ENCODE measurements around the gene TMEM271.
"Not testable (repeated sequence)": the region's sequence is repeated elsewhere in the genome, so short reads cannot be mapped to it uniquely, and the experiment has no call there.

Gene TMEM271

DNA sequence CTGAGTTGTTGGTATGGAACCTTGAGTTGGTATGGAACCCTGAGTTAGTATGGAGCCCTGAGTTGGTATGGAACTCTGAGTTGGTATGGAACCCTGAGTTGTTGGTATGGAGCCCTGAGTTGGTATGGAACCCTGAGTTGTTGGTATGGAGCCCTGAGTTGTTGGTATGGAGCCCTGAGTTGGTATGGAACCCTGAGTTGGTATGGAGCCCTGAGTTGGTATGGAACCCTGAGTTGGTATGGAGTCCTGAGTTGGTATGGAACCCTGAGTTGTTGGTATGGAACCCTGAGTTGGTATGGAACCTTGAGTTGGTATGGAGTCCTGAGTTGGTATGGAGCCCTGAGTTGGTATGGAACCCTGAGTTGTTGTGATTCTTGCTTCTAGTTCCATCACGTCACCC is 10.5 kb downstream of the TMEM271 start:
- not testable (repeated sequence) for DNase-seq (ENCODE audit: low read depth in 2 of 2)

DNA sequence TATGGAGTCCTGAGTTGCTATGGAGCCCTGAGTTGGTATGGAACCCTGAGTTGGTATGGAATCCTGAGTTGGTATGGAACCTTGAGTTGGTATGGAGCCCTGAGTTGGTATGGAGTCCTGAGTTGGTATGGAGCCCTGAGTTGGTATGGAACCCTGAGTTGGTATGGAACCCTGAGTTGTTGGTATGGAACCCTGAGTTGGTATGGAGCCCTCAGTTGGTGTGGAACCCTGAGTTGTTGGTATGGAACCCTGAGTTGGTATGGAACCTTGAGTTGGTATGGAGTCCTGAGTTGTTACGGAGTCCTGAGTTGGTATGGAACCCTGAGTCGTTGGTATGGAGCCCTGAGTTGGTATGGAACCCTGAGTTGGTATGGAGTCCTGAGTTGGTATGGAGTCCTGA is 13.6 kb downstream of the TMEM271 start:
- not testable (repeated sequence) for DNase-seq (ENCODE audit: low read depth in 2 of 2)

DNA sequence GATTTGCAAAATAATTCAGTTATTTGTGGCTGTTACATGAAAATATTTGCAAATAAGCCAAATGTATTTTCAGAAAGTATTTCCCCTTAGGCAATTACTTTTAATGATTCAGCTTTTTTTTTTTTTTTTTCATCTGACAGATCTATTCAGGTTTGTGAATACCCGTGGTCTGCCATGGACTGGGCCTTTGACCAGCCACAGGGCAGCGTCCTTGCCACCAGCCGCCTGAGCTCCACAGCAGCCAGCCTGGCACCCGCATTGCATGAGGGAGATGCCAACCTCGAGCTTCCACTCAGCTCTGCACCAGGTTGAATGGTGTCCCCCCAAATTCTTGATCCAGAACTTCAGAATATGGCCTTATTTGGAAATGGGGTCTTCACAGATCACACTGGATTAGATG is 14.7 kb downstream of the TMEM271 start:
- DNase-seq (ENCODE audit: low read depth in 2 of 2), result no peak

DNA sequence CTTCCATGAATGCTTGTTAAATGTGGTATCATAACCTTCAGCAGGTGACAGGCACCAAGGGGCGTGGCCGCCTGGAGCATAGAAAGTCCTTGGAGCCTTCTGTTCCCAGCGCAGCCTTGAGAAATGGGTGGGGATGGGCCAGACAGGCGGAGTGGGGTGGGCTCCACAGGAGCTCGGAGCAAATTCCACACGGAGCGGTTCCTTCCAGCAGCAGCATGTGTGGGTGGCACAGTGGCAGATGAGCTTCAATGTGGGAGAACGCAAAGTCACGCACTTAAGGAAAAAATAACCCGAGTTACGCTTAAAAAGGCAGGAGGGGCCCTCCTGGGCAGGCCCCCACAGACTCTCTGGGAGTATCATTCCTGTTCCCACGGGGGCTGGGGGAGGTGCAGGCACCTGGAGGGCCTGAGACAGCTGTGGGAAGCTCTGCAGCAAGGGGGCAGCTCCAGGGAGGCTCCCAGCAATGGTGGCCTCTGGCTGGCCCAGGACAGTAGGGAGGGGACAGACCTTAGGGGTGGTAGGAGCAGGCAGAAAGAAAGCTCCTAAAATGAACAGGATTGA is 15.3 kb downstream of the TMEM271 start:
- DNase-seq (ENCODE audit: low read depth in 2 of 2), result no peak

DNA sequence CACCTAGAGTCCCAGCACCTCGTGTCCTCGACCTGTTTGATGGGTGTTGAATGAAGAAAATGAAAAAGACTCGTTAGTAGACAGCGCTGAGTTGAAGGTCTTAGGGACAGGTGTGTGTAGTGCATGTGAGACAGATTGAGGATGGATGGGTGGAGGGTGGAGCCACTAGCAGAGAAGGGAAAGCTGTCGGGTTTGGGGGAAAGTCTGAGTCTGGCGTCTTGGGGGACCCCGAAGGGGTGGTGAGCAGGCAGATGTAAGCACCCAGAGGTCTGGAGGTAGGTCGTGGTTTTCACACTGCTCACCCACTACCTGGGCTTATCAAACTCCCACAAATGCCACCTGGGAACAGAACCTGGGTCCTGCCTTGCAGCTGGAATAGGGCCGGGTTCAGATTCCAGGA is 16.0 kb downstream of the TMEM271 start:
- no peak for DNase-seq (ENCODE audit: low read depth in 2 of 2)

DNA sequence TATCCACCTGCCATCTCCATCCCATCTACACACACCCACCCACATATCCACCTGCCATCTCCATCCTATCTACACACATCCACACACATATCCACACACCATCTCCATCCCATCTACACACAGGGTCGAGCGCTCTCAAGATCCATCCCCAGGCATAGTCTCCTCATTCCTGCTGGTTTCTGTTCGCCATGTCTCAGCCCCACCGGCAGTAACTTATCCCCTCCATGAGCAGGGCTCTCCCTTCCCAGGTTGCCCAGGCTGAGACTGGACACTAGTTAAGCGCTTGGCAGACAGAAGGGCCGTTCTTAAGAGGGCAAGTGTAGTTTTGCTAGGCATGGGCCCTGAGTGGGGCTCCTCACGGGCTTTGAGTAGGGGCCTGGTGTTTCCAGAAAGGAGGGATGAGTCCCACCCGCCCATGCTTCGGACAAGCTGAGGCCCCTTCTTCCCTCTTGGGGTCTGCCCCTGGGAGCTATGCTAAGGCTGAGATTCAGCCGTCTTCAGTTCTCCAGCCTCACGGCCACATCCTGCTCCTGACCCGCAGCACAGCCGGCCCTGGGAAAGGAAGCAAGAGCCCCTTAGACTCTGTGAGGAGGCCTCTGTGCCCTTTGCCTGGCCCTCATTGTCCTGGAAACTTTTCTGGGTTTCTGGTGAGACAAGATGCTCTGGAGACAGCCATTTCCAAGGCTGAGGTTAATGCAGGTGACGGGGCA is 20.4 kb downstream of the TMEM271 start:
- DNase-seq (ENCODE audit: low read depth in 2 of 2), result no peak

DNA sequence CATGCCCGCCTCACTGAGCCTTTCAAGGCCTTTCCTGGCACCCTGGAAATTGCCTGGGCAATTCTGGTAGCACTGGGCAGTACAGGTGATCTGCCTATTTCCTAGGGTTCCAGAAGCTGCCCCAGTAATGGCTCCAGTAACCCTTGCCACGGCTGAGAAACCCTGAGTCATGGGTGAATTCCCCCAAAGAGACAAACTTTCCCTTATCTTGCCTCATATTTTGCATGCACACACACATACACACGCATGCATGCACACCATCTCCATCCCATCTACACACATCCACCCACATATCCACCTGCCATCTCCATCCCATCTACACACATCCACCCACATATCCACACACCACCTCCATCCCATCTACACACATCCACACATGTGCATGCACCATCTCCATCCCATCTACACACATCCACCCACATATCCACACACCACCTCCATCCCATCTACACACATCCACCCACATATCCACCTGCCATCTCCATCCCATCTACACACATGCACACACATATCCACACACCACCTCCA is 21.2 kb downstream of the TMEM271 start:
- not testable (repeated sequence) for DNase-seq (ENCODE audit: low read depth in 2 of 2)

DNA sequence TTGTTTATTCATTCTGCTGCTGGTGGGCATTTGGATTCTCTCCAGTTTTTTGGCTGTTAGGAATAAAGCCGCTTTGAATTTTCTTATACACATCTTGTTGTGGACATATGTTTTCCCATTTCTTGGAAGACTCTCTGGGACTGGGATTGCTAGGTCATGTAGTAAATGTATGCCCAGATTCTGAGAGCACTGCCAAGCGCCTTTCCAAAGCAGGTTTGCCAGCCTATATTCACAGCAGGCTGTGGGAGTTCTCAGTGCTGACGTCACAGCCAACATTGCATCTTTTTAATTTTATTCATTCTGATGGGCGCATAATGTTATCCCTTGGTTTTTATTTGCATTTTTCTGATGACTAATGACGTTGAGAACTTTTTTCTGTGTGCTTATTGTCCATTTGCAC is 24.1 kb downstream of the TMEM271 start:
- no peak for DNase-seq (ENCODE audit: low read depth in 2 of 2)

DNA sequence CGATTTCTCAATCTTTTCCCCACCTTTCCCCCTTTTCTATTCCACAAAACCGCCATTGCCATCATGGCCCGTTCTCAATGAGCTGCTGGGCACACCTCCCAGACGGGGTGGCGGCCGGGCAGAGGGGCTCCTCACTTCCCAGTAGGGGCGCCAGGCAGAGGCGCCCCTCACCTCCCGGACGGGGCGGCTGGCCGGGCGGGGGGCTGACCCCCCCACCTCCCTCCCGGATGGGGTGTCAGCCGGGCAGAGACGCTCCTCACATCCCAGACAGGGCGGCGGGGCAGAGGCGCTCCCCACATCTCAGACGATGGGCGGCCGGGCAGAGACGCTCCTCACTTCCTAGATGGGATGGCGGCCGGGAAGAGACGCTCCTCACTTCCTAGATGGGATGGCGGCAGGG is 25.8 kb downstream of the TMEM271 start:
- DNase-seq (ENCODE audit: low read depth in 2 of 2), result not testable (repeated sequence)

DNA sequence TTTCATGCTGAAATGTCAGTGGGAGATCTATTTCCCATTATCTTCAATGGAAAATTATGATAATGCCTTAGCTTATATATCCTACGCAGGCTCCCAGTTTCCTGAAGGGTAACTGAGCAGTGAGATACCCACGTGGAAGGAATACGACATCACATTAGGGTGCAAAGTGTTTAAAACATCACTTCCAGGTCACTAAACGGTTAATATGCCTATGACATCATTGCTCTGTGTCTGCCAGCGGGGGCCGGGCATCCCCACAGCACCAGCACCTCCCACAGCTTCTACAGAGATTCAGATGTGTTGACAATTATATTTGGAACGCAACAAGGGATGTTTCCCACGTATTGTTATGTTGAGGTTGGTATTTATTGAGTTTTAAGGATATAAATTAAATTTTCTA is 27.1 kb downstream of the TMEM271 start:
- DNase-seq (ENCODE audit: low read depth in 2 of 2), result no peak

DNA sequence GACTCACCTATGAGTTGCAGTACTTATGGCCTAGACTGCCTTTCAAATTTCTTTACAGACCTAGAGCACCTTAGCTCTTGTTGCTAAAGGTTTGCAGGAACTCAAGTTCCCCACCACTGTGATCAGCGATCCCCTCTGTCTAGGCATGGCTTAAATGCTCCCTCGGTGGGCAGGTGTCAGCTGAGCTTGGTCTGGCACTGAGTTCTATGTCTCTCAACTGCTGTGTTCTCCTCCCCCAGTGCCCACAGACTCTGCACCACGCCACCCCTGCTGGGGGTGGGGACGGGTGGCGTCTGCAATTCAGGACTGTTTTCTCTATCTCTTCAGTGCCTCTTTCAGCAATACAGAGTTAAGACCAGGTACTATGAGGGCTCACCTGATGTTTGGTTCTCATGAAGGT is 30.5 kb downstream of the TMEM271 start:
- DNase-seq (ENCODE audit: low read depth in 2 of 2), result no peak

DNA sequence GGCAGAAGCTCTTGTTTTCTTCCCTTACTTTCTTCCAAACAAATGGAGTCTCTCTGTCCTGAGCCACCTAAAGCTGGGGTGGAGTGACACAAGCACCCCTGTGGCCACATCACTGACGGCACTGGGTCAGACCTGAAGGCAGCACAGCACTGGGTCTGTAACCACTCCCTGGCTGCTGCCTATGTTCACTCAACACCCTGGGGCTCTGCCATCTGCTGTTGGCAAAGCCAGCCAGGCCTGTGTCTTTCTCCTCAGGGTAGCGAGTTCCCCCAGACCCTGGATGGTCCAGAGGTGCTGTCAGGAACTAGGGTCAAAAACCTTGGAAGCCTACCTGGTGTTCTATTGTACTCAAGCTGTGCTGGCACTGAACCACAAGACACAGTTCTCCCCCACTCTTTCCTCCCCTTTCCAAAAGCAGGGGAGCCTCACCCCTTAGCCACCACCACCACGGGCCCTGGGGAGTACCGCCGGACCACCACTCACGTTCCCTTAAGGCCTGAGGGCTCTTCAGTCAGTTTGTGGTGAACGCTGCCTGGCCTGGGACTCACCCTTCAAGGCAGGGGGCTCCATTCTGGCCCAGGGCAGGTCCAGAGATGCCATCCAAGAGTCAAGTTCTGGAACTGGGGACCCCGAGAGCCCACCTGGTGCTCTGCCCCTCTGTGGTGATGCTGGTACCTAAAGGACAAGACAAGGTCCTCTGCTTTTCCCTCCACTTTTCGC is 31.5 kb downstream of the TMEM271 start:
- DNase-seq (ENCODE audit: low read depth in 2 of 2), result no peak

DNA sequence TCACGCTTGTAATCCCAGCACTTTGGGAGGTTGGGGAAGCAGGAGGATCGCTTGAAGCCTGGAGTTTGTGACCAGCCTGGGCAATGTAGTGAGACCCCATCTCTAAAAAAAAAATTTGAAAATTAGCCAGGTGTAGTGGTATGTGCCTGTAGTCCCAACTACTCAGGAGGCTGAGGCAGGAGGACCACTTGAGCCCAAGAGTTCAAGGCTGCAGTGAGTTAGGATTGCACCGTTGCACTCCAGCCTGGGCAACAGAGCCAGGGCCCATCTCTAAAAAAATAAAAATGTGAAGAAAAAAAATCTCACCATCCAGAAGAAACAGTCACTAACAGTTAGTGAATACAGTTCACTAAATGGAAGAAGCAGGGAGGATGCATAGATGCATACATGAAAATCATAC is 34.8 kb downstream of the TMEM271 start:
- no peak for DNase-seq (ENCODE audit: low read depth in 2 of 2)

DNA sequence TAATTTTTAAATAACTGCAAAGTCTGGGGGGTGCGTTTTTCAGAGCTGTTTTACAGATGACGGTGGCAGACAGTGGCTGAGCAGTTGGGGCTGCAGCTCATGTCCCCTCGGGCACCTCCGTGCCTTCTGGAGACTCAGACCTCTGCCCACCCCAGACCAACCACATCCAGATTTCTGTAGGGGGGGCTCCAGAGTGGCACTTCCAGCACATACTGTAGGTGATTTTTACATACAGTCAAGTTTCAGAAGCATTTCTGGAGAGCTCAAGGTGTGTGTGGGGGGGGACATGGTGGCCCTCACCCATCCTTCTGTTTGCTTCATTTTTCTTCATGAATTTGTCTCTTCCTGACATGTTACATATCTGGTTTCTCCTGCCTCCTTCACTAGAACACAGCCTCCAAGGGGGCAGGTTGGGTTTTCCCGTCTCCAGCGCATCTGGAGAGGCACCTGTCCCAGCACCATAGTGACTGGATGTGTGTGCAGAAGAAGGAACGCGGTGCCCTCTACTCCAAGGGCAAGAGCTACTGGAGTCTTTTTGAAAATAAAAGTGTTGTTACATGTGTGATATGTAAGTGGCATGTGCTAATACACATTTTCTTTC is 37.5 kb downstream of the TMEM271 start:
- no peak for DNase-seq (ENCODE audit: low read depth in 2 of 2)

DNA sequence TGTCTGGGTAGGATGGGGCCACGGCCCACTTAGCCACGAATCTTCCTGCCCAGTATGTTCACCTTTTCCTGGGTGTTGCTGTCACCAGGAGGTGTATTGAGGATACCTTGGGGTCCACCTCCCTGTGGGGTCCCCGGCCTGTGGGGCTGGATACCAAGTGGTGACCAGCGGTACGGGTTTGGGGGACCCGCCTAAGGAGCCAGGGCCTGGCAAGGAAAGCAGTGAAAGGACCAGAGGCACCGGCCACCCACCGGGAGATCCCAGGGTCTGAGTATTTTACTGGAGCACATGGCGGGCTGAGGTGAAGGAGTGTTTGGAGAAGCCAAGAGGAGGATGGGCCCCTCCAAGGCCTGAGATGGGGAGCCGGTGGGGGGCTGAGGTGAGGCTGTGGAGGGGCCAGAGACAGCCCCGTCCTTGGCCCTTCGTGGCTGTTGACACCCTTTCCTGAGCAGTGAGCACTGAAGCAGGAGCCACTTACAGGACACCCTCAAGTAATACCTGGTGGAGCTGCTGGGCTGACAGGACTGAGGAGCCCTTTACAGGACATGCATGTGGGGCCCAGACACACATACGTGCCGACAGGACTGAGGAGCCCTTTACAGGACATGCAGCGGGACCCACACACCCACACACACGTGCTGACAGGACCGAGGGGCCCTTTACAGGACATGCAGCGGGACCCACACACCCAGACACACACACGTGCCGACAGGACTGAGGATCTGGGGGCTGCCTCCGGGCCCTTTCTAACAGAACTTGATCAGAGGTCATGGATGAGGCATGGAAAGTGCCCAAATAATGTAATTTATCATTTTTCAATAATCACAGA is 38.4 kb downstream of the TMEM271 start:
- no peak for DNase-seq (ENCODE audit: low read depth in 2 of 2)

DNA sequence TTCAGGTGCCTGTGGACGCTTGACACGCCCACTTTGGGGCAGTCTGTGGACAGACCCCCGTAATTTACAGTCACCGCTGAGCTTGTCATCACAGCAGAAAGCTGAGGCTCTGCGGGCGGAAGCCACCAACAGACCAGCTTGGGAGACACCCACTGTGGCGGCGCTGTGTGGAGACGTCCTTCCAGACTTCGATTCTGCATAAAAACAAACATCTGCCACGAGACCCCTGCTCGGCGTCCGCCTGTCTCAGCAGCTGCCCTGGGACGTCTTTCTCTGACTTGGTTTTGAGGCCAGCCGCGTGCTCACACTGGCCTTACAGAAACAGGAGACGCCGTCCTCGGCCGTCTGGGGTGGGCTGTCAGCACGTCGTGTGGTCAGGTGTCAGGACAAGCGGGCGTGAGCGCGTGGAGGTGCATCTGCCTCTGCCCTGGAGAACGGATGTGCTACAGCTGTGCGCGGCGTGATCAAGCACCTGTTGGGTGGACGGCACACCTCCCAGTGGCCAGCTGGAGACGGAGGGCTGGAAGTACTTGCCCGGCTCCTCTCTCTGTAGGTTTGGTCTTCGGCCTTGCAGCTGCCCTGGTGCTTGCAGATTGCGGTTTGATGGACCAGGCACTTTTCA is 39.6 kb downstream of the TMEM271 start:
- no peak for DNase-seq (ENCODE audit: low read depth in 2 of 2)

DNA sequence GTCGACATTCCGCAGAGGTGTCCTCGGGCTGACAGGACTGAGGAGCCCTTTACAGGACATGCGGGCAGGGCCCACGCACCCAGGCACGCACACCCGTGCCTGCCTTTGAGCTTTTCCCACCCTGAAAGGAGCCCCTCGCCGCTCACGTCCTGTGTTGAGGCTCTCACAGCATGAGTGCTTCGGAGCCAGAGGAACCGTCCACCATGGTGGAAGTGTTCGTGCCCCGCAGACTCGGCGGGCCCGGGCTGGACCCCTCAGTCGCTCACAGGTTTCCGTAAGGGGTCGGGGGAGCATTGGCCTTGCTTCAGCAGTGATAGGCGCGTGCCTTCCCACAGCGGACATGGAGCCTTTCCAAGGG is 40.2 kb downstream of the TMEM271 start:
- DNase-seq (ENCODE audit: low read depth in 2 of 2), result no peak

DNA sequence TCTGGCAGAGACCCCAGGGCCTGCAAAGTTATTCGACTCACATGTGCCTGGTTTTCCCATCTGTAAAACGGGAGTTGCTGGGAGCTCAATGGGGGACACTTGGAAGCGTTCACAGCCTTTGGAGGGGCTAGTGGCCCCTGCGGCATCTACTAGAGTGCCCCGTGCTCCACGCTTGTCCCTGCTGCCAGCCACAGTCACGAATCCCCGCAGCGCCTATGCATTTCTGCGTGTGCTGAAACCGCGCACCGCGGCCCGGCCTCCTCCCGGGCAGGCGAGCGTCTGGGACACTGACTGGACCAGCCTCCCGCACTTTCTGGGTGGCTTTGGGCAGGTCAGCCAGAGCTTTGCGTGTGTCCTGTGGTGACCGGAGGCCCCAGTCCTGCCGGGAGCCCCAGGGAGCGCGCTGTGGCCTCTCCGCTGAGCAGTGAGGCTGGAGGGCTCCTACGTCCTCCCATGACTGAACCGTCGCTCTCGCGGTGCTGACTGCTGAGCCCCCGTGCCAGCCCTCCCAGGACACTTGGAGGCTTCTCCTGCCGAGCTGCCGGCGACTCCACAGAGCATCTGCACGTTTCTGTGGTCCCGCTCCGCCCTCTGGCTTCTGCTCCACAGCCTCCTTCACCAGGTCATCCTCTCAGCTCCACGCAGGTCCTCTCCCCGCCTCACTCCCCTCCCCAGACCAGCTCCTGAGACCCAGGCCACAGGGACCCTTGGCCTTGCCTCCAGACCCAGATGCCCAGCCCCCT is 40.7 kb downstream of the TMEM271 start:
- DNase-seq (ENCODE audit: low read depth in 2 of 2), result no peak

DNA sequence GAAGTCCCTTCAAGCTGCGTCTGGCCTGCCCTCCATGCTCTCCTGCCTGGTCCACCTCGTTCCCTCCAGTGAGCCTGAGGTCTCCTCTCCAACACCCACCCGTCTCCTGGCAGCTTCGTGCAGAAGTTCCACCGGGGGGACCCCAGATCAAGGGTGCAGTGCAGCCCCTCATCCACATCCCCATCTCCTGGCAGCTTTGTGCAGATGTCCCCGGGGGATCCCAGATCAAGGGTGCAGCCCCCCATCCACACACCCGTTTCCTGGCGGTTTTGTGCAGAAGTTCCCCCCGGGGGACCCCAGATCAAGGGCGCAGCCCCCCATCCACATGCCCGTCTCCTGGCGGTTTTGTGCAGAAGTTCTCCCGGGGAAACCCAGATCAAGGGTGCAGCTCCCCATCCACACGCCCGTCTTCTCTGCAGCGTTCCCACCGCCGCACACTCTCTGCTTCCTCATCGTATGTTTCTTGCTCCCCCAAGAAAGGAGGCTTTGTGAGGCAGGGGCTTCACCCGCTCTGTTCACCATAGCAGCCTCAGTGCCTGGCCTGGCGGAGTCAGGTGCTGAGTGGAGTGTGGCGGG is 41.4 kb downstream of the TMEM271 start:
- no peak for DNase-seq (ENCODE audit: low read depth in 2 of 2)

DNA sequence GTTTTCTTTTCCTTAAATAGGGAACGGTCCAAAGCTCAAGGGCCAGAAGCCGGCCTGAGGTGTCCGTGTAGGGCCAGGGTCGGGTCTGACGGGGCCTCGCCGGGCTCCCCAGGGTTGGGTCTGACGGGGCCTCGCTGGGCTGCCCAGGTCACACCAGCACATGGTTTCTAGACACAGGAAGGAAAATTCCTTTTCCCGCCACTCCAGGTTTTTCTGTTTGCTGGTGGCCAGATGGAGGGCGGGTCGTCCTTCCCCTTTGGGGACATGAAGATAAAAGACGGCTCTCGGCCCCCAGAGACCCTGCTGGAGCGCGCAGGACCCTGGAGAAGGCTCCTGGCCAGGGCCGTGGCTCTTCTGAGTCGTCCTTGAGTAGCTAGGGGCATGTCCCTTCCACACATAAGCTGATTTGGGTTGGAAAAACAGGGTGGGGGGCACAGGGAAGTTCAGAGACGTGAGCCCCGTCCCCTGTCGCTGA is 42.0 kb downstream of the TMEM271 start:
- DNase-seq (ENCODE audit: low read depth in 2 of 2), result no peak

All from stimulated activated CD8-positive, alpha-beta memory T cell treated with anti-CD3 and anti-CD28 coated beads, Interleukin-7, amount 100 ng/mL, for 4 hours (primary cell).